ENCODE data around the gene PXDN. TPM values are rescaled to one million over a fixed set of nuclear protein-coding genes. Genes with fewer than 3 reads are reported as not detected.

The PXDN gene
- total and polyA plus RNA-seq, 2 donors (not counting 1 experiment from before 2014, with no cell fraction given) = 0.21 to 1.4 TPM

GRCh38 chr2:1713142-1713838 lies 31.0 kb downstream of the PXDN start:
- DNase-seq (no peak), ATAC-seq (ENCODE audit: low read depth) (no peak)
- ChIA-PET CTCF (no interaction called here), POLR2A (no interaction called here)
- H3K79me2 ChIP-seq (ENCODE audit: control insufficient read depth, insufficient read depth, low read length) = no peaks in the 10 kb centered on the region
- 53% methylated on average over 21 of the region's 22 CpGs for WGBS (ENCODE audit: insufficient coverage)
- Mint-ChIP-seq H3K9me3 (ENCODE audit: insufficient read depth) (no peaks in the 10 kb centered on the region), H3K4me3 (no peak overlapping the region), H3K27ac (no peak overlapping the region), H3K27me3 (peaks cover 18% of the 10 kb centered on the region), H3K4me1 (peaks cover 5% of the 10 kb centered on the region)
- H2AFZ ChIP-seq (ENCODE audit: insufficient read depth, low read depth, low read length, poor library complexity, severe bottlenecking) = no peak overlapping the region
- no peak overlapping the region for H3K9ac ChIP-seq (ENCODE audit: low read length)
- H4K20me1 ChIP-seq (ENCODE audit: control insufficient read depth, insufficient read depth, low read length, poor library complexity, severe bottlenecking) = no peaks in the 10 kb centered on the region
- H3K4me1 ChIP-seq (ENCODE audit: control insufficient read depth in 2 of 2, insufficient read depth in 2 of 2, low read length in 2 of 2) = no peaks in the 10 kb centered on the region
- no peak overlapping the region for H3K27ac ChIP-seq (ENCODE audit: low read length in 2 of 2)
- no peaks in the 10 kb centered on the region for H3K36me3 ChIP-seq (replicated peaks in 1 of 2; ENCODE audit: control extremely low read depth in 1 of 2, control insufficient read depth in 1 of 2, extremely low read depth in 1 of 2, insufficient read depth in 2 of 2, low read length in 1 of 2)
- peaks cover 0 to 4% (median 0%) of the 10 kb centered on the region in 4 experiments for H3K27me3 ChIP-seq (replicated peaks in 1 of 4; ENCODE audit: control extremely low read depth in 1 of 4, control insufficient read depth in 3 of 4, insufficient read depth in 4 of 4, low read length in 3 of 4)
- no peak overlapping the region for H3K4me2 ChIP-seq (replicated peaks; ENCODE audit: low read depth, low read length, poor library complexity, severe bottlenecking)
- intact Hi-C loops (cut with micrococcal nuclease) = no loop called here
- H3K4me3 ChIP-seq (ENCODE audit: control extremely low read depth in 1 of 5, extremely low read depth in 1 of 5, insufficient read depth in 1 of 5, low read depth in 2 of 5, low read length in 4 of 5) = no peak overlapping the region
- peaks cover 0 to 3% (median 0%) of the 10 kb centered on the region in 3 donors for H3K9me3 ChIP-seq (ENCODE audit: control extremely low read depth in 1 of 3, control insufficient read depth in 2 of 3, insufficient read depth in 1 of 3, low read length in 2 of 3)
- TF ChIP-seq CTCF (IDR thresholded peaks at IDR 0.05) (no peak), EZH2 (IDR thresholded peaks at IDR 0.05; ENCODE audit: borderline replicate concordance, insufficient read depth, low read depth, low read length, poor library complexity, severe bottlenecking) (no peak)

- Mint-ChIP-seq H3K27ac (no peak overlapping the region), H3K4me1 (peaks cover 8% of the 10 kb centered on the region), H3K27me3 (peaks cover 15% of the 10 kb centered on the region), H3K4me3 (no peak overlapping the region), H3K9me3 (ENCODE audit: insufficient read depth) (no peaks in the 10 kb centered on the region)
- no peaks in the 10 kb centered on the region for H3K36me3 ChIP-seq (replicated peaks in 1 of 2; ENCODE audit: control extremely low read depth in 1 of 2, control insufficient read depth in 1 of 2, extremely low read depth in 1 of 2, insufficient read depth in 2 of 2, low read length in 1 of 2)
- DNase-seq = no peak
- H3K27ac ChIP-seq (ENCODE audit: low read length in 2 of 2) = no peak overlapping the region
- intact Hi-C loops (cut with micrococcal nuclease) = no loop called here
- POLR2A ChIA-PET = no interaction called here
- H3K4me2 ChIP-seq (replicated peaks; ENCODE audit: low read depth, low read length, poor library complexity, severe bottlenecking) = no peak overlapping the region
- no peaks in the 10 kb centered on the region for H3K79me2 ChIP-seq (ENCODE audit: control insufficient read depth, insufficient read depth, low read length)
- no peak overlapping the region for H2AFZ ChIP-seq (ENCODE audit: insufficient read depth, low read depth, low read length, poor library complexity, severe bottlenecking)
- H4K20me1 ChIP-seq (ENCODE audit: control insufficient read depth, insufficient read depth, low read length, poor library complexity, severe bottlenecking) = no peaks in the 10 kb centered on the region
- H3K4me1 ChIP-seq (ENCODE audit: control insufficient read depth in 2 of 2, insufficient read depth in 2 of 2, low read length in 2 of 2) = peaks cover 0 to 6% of the 10 kb centered on the region in 2 donors
- H3K9me3 ChIP-seq (ENCODE audit: control extremely low read depth in 1 of 3, control insufficient read depth in 2 of 3, insufficient read depth in 1 of 3, low read length in 2 of 3) = peaks cover 0 to 10% (median 0%) of the 10 kb centered on the region in 3 donors
- TF ChIP-seq EZH2 (IDR thresholded peaks at IDR 0.05; ENCODE audit: borderline replicate concordance, insufficient read depth, low read depth, low read length, poor library complexity, severe bottlenecking) (no peak), CTCF (IDR thresholded peaks at IDR 0.05) (no peak)
- no peak overlapping the region for H3K4me3 ChIP-seq (ENCODE audit: control extremely low read depth in 1 of 5, extremely low read depth in 1 of 5, insufficient read depth in 1 of 5, low read depth in 2 of 5, low read length in 4 of 5)
- no peak overlapping the region for H3K9ac ChIP-seq (ENCODE audit: low read length)
- CTCF ChIA-PET = no interaction called here
- WGBS (ENCODE audit: insufficient coverage) = 68% methylated on average over 12 of the region's 15 CpGs
- peaks cover 0 to 4% (median 0%) of the 10 kb centered on the region in 4 experiments for H3K27me3 ChIP-seq (replicated peaks in 1 of 4; ENCODE audit: control extremely low read depth in 1 of 4, control insufficient read depth in 3 of 4, insufficient read depth in 4 of 4, low read length in 3 of 4)
- no peak for ATAC-seq (ENCODE audit: low read depth)
Measured at GRCh38 chr2:1709946-1710560, 34.3 kb downstream of the PXDN start.
